ENCODE data around the gene C1orf167.

- TF ChIP-seq CTCF (IDR thresholded peaks at IDR 0.05; ENCODE audit: low read depth, low read length) (no peak), EZH2phosphoT487 (IDR thresholded peaks at IDR 0.05; ENCODE audit: low read depth) (no peak)
These were observed 2.2 kb upstream of the C1orf167 start for GRCh38 chr1:11759791-11760190.

Measured in OCI-LY3 (cell line).